IMR-90 (cell line): ENCODE results near the gene RPS6KB1.
"Not testable (repeated sequence)": the region's sequence is repeated elsewhere in the genome, so short reads cannot be mapped to it uniquely, and the experiment has no call there.

Experiments used
- CEBPB ChIP-seq: IDR thresholded peaks from 2 replicates; pipeline ENCODE4 v1.6.1; 2012; ENCODE audit warnings: low read depth, low read length, improper control_type of control experiment
- FOS ChIP-seq: fragments of 150-350 bp; IDR thresholded peaks from 2 replicates; pipeline ENCODE4 v1.6.1; 2016; ENCODE audit warnings: low read depth, low read length
- POLR2A ChIP-seq: IDR thresholded peaks from 2 replicates; pipeline ENCODE4 v1.6.1; 2012; ENCODE audit warnings: mild to moderate bottlenecking, low read depth, low read length
- RAD21 ChIP-seq: IDR thresholded peaks from 2 replicates; pipeline ENCODE4 v1.6.1; 2012; ENCODE audit warnings: low read length, improper control_type of control experiment
- RCOR1 ChIP-seq: IDR thresholded peaks from 2 replicates; pipeline ENCODE4 v1.6.1; 2012; ENCODE audit warnings: mild to moderate bottlenecking, low read length, improper control_type of control experiment; ENCODE audit not compliant: insufficient replicate concordance
- SMC3 ChIP-seq: fragments of 150-350 bp; IDR thresholded peaks from 2 replicates; pipeline ENCODE4 v1.6.1; 2016; ENCODE audit warnings: low read depth, mild to moderate bottlenecking, antibody characterized with exemption, low read length, moderate library complexity
- TF ChIP-seq, protein P1 (sequence below): conservative IDR thresholded peaks from 2 replicates; pipeline ENCODE4 v1.5.1; 2012; ENCODE audit warnings: mild to moderate bottlenecking, low read depth, low read length, improper control_type of control experiment
- TF ChIP-seq, protein P2 (sequence below): fragments of 150-350 bp; IDR thresholded peaks from 2 replicates; pipeline ENCODE4 v1.6.1; 2016; ENCODE audit warnings: low read depth, mild to moderate bottlenecking, low read length, moderate library complexity, borderline replicate concordance

DNA sequence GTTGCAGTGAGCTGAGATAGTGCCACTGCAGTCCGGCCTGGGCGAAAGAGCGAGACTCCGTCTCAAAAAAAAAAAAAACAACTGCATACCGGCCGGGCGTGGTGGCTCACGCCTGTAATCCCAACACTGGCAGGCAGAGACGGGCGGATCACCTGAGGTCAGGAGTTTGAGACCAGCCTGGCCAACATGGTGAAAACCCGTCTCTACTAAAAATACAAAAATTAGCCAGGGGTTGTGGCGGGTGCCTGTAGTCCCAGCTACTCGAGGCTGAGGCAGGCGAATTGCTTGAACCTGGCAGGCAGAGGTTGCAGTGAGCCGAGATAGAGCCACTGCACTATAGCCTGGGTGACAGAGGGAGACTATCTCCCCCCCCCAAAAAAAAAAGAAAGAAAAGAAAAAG is 42.6 kb upstream of the RPS6KB1 start:
- not testable (repeated sequence) for TF ChIP-seq POLR2A, RAD21, RCOR1, SMC3, CEBPB, FOS
- TF ChIP-seq, protein P1, sequence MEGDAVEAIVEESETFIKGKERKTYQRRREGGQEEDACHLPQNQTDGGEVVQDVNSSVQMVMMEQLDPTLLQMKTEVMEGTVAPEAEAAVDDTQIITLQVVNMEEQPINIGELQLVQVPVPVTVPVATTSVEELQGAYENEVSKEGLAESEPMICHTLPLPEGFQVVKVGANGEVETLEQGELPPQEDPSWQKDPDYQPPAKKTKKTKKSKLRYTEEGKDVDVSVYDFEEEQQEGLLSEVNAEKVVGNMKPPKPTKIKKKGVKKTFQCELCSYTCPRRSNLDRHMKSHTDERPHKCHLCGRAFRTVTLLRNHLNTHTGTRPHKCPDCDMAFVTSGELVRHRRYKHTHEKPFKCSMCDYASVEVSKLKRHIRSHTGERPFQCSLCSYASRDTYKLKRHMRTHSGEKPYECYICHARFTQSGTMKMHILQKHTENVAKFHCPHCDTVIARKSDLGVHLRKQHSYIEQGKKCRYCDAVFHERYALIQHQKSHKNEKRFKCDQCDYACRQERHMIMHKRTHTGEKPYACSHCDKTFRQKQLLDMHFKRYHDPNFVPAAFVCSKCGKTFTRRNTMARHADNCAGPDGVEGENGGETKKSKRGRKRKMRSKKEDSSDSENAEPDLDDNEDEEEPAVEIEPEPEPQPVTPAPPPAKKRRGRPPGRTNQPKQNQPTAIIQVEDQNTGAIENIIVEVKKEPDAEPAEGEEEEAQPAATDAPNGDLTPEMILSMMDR, result not testable (repeated sequence)
- TF ChIP-seq, protein P2, sequence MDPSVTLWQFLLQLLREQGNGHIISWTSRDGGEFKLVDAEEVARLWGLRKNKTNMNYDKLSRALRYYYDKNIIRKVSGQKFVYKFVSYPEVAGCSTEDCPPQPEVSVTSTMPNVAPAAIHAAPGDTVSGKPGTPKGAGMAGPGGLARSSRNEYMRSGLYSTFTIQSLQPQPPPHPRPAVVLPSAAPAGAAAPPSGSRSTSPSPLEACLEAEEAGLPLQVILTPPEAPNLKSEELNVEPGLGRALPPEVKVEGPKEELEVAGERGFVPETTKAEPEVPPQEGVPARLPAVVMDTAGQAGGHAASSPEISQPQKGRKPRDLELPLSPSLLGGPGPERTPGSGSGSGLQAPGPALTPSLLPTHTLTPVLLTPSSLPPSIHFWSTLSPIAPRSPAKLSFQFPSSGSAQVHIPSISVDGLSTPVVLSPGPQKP, result not testable (repeated sequence)
